HG03045 (cell line): ENCODE measurements around the gene ANKRD22.
"Not testable (repeated sequence)": the region's sequence is repeated elsewhere in the genome, so short reads cannot be mapped to it uniquely, and the experiment has no call there.

Experiments
- ATAC-seq: cut with Tn5 transposase; IDR thresholded peaks from one replicate; pipeline ENCODE4 v1.9.1; 2021; ENCODE audit warnings: mild to moderate bottlenecking, moderate library complexity; ENCODE audit not compliant: unreplicated experiment

Gene ANKRD22

DNA sequence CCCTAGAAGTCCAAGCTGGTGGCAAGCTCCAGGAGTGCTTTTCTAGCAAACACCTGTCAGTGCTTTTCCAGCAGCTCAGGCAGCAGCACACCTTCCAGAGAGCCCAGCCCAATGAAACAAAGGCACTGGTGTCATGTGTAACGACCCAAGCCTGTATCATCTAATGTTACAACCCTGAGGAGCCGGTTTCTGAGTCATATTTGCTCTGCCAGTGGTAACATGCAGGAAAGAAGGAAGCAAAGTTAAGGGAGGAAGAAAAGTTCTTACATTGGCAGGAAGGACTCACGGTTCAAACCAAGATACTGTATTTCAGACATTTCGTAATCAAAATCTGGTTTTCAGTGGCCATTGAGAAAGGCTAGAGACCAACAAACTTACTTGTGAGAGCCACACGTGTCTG, at the start of gene ANKRD22:
ANKRD22 (minus strand) TSS at position 139 of the 400 bp plus-strand sequence. CDS start 237 bp downstream, outside the sequence.
- no peak for ATAC-seq

DNA sequence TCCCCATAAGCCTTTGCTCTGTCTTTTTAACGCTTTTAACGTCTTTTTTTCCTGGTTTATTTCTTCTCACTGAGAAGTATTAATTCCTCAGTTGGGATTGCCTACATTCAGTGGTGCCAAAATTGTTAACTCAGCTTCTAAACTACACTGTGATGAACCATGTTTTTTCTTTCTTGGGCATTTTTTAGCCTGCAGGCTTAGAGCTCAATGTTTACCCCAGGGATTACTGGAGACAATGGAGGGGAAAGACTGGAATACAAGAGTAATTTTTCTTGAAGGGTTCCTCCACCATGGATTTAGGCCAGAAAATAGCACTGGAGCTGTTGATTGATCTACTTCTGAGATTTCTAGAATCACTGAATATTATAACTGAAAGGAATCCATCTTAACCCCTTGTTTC, 48.2 kb upstream of the ANKRD22 start:
- ATAC-seq: no peak

DNA sequence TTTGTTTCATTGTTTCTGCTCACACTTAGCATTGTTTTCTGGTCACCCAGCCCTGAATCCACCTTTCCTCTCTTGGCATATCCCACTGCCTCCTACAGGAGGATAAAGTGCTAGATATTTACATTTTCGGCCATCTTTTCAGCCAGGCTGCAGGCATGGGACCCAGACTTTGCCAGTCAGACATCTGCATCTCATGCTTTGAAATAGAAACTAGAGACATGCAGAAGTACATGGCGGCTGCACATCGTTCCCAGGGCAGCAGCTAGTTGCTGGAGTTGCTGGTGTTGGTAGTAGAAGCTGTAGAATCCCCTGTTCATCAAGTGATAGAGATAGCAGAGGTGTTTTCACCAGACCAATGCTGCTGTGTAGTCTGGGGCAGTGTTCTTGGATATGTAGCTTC, 47.1 kb upstream of the ANKRD22 start:
- ATAC-seq: no peak

DNA sequence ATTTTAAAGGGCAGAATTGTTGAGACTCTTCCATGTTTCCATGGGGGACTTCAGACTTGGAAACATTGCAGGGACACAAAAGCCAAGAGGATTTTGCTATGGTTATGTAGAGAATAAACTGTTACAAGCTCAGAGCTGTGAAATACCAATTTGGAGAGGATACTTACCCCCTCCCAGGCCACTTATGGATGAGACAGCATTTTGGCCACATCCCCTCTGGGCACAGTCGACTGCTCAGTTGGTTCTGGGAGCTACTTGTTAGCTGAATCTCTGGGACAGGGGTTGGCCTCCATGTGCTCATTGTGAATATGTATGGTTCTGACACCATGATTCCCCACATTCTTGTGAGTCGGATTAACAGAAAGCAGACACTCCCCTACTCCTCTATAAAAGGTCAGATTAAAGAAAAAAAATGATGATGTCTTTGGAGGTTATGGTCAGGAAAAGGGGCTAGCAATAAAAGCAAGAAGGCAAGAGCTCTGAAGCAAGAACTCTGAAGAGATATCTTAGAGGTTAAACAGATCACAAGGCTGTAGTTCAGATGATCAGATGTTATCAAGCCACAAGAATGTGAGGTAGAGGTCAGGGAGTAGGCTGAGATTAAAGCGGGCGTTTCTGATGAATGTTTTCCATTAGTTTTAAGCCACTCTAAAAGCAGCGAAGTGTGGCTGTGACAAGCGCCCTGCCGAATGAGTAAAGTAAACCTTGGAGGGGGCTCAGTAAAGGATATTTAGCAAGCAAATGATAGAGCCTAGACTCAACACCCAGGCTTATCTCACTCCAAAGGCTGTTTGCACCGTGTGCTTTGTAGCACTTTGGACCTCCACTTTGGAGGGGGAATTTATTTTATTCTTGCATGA, 45.6 kb upstream of the ANKRD22 start:
- ATAC-seq: no peak

DNA sequence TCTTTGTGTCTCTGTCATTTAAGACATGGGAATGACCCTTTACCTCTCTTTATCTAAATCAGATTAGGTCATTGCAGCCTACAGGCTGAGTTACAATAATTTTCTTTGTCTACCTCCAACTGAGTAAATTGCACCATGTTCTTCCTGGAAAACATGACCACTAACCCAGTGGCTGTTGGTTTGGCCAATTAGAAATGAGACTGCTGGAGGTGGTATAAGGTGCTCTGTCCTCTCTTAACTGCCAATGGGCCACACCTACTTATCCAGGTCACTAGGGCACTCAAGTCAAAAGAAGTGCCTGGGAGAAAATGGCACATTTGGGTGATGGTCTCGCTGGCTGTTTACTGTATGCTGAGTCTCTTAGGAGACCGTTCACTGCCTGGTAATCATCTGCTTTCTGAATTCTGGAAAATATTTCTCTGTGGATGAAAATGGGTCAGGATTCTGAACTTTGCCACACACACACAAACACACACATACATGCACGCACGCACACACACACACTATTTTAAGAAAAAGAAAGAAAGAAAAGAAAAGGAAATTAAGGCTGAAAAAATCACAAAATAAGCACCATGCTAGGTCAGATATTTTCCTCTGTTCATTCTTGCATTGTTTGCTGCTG, 44.8 kb upstream of the ANKRD22 start:
- no peak for ATAC-seq

DNA sequence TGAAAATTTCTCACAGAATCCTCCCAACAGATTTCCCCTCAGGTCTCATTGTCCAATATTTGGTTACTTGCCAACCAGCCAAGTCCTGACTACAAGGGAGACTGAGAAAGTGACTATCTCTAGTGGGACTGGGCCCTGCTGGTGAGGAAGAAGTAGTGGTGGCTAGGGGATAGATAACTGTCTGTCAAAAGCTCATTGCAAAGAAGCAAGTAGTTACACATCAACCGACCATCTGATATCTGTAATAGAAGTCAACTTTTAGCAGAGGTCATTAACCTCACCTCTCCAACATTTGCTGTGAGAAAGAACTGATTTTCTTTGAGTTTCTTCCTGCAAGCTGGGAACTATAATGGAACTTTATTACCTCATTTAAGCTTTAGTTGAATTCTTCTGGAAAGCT, 43.6 kb upstream of the ANKRD22 start:
- no peak for ATAC-seq

DNA sequence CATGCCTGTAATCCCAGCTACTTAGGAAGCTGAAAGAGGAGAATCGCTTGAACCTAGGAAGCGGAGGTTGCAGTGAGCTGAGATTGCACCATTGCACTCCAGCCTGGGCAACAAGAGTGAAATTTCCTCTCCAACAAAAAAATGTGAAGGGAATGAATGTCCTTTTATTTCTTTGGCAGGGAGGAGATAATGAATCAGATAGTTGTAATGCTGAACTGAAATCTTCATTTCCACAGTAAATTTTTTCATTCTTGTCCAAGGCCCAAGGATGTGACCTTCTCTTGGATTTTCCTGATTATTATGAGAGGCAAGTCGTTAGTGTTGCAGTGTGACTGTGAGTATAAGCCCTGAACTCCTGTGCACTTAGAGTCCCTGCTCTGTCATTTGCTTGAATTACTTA, 42.0 kb upstream of the ANKRD22 start:
- ATAC-seq: no peak

DNA sequence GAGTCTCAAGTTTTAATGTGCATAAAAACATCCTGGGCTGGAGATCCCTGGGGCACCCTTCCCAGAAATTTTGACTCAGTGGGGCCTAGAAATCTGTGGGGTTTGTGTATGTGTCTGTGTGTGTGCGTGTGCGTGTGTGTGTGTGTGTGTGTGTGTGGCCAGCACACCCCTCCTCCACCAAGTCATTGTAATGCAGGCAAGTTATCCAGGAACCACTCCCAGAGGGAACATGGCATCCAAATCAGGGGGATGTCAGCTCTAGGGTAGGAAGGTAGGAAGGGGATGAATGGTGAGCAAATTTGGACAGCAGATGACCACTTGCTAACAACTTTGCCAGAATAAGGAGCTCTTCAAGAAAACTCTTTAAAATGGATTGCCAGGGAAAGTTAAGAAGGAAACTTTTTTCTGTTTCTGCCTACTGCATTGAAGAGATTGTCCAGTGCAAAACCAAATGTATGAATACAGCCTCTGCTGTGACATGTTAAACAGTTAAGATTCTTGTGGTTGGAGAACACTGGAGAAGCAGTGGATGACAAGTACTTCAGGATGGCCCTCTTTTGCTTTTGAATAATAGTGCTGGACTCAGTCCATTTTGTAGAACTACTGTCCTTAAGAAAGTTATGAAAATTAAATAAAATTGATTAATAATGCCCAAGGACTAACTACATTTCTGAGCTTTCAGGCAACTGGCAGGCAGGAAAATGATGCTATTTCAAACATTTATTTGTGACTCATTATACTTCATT, 40.8 kb upstream of the ANKRD22 start:
- ATAC-seq: no peak

DNA sequence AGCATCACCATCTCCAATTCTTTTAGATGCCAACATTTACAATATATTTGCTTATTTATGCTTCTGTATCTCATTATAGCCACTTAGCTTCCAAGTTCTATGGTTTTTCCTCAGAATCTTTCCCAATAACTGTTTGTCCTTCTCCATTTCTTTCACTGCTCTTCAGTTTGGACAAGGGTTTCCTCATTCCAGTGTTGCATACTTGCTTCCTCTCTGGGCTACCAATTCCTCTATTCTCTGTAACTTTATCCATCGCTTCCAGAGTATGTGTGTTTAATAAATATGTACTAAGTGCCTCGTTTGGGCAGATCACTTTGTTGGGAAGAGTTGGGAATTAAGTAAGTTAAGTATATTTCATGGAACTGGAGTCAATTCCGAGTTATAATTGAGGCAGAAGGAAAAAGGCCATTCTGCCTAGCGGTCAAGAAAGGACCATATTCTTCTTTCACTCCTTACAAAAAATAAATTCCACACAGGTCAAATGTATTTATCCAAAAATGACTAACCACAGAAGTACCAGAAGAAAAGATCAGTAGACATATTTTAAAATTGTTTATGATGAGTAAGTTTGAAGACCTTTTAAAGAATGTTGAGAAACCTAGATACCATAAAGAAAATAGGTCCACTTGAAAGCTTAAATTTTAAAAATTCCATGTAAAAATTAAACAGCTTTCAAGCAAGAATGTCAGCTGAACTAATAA, 39.2 kb upstream of the ANKRD22 start:
- ATAC-seq: no peak

DNA sequence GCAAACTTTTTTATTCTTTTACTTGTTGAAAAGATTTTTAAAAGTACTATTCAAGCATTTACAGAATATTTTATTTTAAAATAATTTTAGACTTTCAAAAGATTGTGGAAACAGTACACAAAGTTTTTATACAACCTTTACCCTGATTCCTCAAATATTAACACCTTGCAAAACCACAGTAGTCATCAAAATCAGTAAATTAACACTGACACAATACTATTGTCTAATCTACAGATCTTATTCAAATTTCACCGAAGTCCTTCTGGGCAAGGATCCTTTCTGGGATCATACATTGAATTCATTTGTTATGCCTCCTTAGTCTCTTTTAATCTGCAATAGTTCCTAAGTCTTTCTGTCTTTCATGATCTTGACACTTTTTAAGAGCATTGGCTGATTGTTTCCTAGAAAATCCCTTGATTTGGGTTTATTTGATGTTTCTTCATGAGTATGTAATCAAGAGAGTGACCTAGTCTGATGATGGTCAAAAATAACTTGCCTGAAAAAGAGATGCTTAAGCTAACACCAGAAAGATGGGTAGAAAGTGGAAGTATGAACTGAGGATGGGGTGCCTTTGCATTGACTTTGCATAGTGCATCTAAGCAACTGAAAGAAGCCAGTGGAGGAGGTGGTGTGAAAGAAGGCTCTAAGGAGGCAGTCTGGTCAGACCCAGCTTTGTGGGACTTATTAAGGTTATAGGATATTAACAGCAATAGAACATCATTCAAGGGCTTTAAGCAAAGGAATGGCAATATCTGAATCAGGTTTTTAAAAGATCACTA, 38.1 kb upstream of the ANKRD22 start:
- peak; percentile 81 for ATAC-seq

DNA sequence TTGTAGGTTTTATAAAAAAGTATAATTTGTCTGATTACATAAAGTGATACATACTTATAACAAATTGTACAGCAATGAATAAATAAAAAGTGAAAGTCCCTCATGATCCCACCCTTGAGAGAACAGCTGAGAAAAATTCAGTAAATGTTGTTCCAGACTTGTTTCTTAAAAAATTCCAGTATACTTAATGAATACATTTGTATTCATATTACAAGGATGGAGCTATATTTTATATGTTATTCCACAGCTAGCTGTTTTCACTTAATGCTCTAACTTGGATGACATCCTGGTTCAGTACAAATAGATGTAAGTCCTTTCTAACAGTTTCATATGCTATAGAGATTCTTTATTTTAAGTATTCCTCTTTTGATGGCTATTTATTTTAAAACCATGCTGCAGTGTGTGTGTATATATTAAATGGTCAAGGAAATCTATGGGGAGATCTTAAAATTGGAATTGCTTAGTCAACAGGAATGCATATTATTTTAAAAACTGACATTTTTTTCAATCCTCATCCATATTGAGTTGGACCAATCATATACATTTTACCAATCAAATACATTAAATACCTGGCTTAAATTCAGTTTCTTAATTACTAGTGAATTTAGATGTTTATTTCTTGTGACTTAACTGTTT, 37.3 kb upstream of the ANKRD22 start:
- ATAC-seq: no peak

DNA sequence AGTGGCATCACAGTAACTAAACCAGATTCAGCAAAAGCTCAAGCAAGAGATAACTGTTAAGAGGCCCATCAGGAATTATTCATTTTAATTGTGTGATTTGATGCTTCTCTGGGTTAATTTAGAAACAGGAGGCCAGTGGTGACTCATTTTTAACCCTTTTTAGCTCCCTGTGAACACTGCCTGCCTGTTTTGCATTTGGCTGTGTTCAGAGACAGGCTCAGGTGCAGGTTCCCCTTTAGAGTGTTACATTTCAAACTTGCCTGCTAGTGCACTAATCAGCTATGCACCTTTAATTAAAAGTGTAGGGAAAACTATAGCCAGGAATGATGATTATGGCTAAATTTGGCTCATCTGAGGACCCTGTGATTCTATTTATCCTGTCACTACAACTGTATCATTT, 34.9 kb upstream of the ANKRD22 start:
- ATAC-seq: peak; percentile 47

DNA sequence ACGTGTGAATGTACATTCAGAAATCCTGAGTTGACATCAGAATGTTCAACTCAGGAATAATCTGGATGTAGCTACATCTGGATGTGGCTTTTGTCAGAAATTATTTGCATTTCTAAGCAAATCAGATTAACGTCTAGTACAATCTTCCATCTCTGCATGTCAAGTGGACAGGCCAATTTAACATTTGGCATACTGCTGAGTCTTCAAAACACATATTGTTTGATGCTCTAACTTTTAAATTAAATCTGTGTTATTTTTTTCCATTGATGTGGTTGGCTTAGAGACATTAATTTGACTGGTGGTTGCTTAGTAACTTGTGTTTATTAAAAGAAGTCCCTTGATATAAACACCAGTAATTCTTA, 31.8 kb upstream of the ANKRD22 start:
- ATAC-seq: no peak

DNA sequence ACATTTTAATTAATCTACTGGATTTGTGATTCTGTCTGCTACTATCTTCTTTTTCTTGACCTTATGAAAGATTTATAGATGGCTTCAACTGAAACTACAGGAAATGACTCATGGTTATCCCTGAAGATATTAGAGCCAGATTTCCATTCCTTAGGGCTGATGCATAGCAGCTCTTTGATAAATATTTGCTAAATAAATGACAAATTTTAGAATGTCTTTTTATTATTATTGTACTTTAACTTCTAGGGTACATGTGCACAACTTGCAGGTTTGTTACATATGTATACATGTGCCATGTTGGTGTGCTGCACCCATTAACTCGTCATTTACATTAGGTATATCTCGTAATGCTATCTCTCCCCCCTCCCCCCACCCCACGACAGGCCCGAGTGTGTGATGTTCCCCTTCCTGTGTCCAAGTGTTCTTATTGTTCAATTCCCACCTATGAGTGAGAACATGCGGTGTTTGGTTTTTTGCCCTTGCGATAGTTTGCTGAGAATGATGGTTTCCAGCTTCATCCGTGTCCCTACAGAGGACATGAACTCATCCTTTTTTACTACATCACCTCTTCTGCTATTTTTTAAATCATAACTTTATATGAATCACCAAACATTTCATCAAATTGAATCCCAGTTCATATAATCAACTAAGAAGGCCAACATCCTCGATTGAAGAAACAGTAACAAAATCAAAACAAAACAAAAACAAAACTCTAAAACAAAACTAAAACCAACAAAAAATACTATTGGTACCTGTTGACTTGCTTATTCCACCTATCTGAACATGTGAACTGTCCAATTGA, 31.2 kb upstream of the ANKRD22 start:
- ATAC-seq: not testable (repeated sequence)

DNA sequence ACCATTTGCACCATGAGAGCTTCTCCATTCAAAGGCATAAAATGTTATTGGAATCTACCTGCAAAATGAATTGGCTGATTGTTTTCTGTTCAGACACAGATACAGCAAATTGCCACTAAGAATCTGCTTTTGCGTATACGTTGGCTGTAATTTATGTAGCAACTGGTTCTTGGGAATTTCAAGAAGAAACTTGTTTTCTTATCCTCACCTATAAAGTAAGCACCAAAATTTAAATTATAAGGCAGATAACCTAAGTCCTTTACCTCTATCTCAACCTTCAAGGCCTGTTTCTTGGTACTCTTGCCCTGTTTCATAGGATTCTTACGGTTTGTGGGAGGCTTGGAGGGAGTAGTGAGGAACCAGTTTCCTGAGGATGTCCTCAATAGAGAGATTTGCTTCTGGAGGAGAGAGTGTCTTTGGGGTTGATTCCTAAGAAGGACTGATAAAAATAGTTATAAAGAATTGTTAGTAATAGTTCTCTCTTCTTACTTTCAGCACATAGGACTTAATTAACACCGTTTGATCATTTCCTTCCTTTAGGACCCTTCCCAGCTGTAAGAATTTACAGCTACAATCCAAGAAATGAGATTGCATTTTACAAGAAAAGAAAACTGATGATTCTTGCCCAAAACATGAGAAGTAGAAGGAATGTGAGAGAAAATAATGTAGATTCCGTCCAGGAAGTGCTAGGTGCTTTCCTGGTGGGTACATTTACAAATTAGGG, 30.4 kb upstream of the ANKRD22 start:
- ATAC-seq: no peak

DNA sequence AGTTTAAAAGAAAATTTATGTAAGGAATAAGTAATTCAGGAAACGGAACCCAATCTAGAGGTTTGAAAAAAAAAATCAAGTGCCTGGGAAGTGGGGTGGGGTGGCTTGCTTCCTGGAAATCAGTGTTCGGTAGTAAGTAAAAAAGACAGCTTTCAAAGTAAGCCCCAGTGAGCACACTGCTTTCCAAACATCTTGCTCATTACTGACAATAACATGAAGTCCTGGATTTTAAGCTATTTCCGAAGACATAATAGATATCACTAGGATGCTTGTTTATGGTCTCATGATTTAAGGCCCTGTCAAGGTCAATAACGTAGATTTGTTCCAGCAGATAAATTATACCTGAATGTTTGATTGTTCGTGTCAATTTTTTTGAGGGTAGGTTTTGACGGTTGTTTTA, 29.7 kb upstream of the ANKRD22 start:
- no peak for ATAC-seq

DNA sequence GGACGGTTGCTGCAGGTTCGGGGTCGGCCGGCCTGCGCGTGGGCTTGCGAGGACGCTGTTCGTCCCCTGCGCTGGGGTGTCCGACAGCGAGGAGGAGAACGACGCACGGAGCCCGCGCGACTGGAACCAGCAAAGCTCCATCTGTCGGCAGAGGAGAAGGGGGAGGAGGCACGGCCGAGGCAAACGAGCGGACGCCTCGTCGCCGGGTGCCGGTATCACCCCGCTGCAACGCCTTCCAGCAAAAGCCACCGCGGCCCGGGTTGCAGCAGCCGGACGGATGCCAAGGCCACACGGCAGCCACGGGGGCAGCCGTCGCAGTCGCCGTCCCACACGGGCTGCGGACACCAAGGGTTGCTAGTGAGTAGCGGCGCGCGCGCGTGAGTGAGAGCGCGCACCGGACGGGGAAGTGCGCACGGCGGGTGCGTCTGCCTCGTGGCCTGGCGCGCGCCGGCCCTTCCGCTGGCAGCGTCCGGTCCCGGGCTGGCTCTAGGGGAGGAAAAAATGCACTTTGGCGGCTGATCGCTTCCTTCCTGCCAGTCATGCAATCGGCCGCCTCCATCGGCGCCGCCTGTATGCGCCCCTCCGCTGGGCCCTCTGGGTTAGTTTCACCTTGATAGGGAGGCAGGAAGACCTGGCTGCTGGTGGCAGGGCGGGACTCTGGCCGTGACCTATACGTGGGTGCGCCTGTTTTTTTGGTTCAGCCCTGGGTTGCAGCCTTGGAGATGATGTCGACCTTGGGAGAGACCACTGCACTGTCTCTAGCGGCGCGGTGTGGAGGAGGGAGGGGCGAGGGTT, 28.8 kb upstream of the ANKRD22 start:
- peak; percentile 78 for ATAC-seq
